Hepatocyte (in vitro differentiated cells): ENCODE results near the gene SP7. TPM values are rescaled to one million over a fixed set of nuclear protein-coding genes. Genes with fewer than 3 reads are reported as not detected.
"Not testable (repeated sequence)": the region's sequence is repeated elsewhere in the genome, so short reads cannot be mapped to it uniquely, and the experiment has no call there.

Source experiments
- DNase-seq: peaks from one replicate; pipeline ENCODE4 v3.0.0-alpha.2; 2016; ENCODE audit warnings: low spot score
- H2AFZ ChIP-seq: fragments of 200-600 bp; sonication (generic); 2 replicates; pipeline ENCODE4 v1.6.0; 2016; ENCODE audit warnings: antibody characterized with exemption, mild to moderate bottlenecking
- H3K27ac ChIP-seq: fragments of 200-600 bp; sonication (generic); 2 replicates; pipeline ENCODE4 v1.5.1; 2016; ENCODE audit warnings: mild to moderate bottlenecking
- H3K27me3 ChIP-seq: fragments of 200-600 bp; sonication (generic); 2 replicates; pipeline ENCODE4 v1.6.1; 2016
- H3K36me3 ChIP-seq: fragments of 200-600 bp; sonication (generic); replicated peaks from 2 replicates; pipeline ENCODE4 v1.5.1; 2016; ENCODE audit warnings: low read depth; ENCODE audit not compliant: insufficient read depth
- H3K4me1 ChIP-seq: fragments of 200-600 bp; sonication (generic); 2 replicates; pipeline ENCODE4 v1.5.1; 2016; ENCODE audit warnings: mild to moderate bottlenecking, moderate library complexity; ENCODE audit not compliant: insufficient read depth
- H3K4me2 ChIP-seq: fragments of 200-600 bp; sonication (generic); 2 replicates; pipeline ENCODE4 v1.6.0; 2016
- H3K4me3 ChIP-seq: fragments of 200-600 bp; sonication (generic); 2 replicates; pipeline ENCODE4 v1.5.1; 2016; ENCODE audit warnings: mild to moderate bottlenecking
- H3K79me2 ChIP-seq: fragments of 200-600 bp; sonication (generic); 2 replicates; pipeline ENCODE4 v1.6.0; 2017; ENCODE audit warnings: mild to moderate bottlenecking
- H3K9me2 ChIP-seq: fragments of 200-600 bp; sonication (generic); replicated peaks from 2 replicates; pipeline ENCODE4 v1.6.0; 2017; ENCODE audit warnings: mild to moderate bottlenecking; ENCODE audit not compliant: insufficient read depth
- H3K9me3 ChIP-seq: fragments of 200-600 bp; sonication (generic); 2 replicates; pipeline ENCODE4 v1.5.1; 2016; ENCODE audit warnings: low read depth, mild to moderate bottlenecking
- H4K20me1 ChIP-seq: fragments of 200-600 bp; sonication (generic); 2 replicates; pipeline ENCODE4 v1.6.0; 2016; ENCODE audit warnings: mild to moderate bottlenecking; ENCODE audit not compliant: insufficient read depth, poor library complexity, severe bottlenecking
- CTCF ChIP-seq: fragments of 200-600 bp; sonication (generic); IDR thresholded peaks from 2 replicates; pipeline ENCODE4 v1.5.1; 2016; ENCODE audit warnings: antibody characterized with exemption, mild to moderate bottlenecking; ENCODE audit not compliant: poor library complexity
- EZH2 ChIP-seq: fragments of 200-600 bp; sonication (generic); IDR thresholded peaks from 2 replicates; pipeline ENCODE4 v1.6.1; 2016; ENCODE audit warnings: antibody characterized with exemption, mild to moderate bottlenecking, borderline replicate concordance
- EZH2phosphoT487 ChIP-seq: fragments of 200-600 bp; sonication (generic); IDR thresholded peaks from one replicate; pipeline ENCODE4 v1.6.1; 2018; ENCODE audit warnings: antibody characterized with exemption, mild to moderate bottlenecking, low read depth, moderate library complexity; ENCODE audit not compliant: unreplicated experiment, severe bottlenecking
- WGBS: methylation state at CpG from one replicate; pipeline ENCODE4 v1.1.6; 2016; ENCODE audit warnings: low lambda C conversion rate; ENCODE audit errors: missing lambda C conversion rate; 5-methylcytosine and 5-hydroxymethylcytosine counted together
- polyA plus RNA-seq: library from polyadenylated mRNA; unstranded; fragments of >200 nt; fragmentation: Nextera tagmentation; extraction: Ambion mirVana; gene quantifications from 2 replicates; pipeline ENCODE4 v1.2.1, GENCODE V29; 2016
- total RNA-seq: library from RNA; depleted of rRNA; stranded (reverse); fragments of >200 nt; gene quantifications from 2 replicates; pipeline ENCODE4 v1.2.3, GENCODE V29; 2014

The SP7 gene
- total and polyA plus RNA-seq, 2 experiments from 2014 or later: 0.20 to 0.60 TPM

GRCh38 chr12:53298164-53298563, 38.0 kb downstream of the SP7 start:
- no peak overlapping the region for H3K4me3 ChIP-seq
- H2AFZ ChIP-seq: no peak overlapping the region
- peaks cover 30% of the 10 kb centered on the region for H3K4me1 ChIP-seq
- H3K9me3 ChIP-seq: no peaks in the 10 kb centered on the region
- no peak overlapping the region for H3K4me2 ChIP-seq
- no peak for DNase-seq
- H3K36me3 ChIP-seq: no peaks in the 10 kb centered on the region
- 79% methylated on average over 5 of the region's 5 CpGs for WGBS
- H4K20me1 ChIP-seq: no peaks in the 10 kb centered on the region
- H3K27me3 ChIP-seq: no peaks in the 10 kb centered on the region
- no peaks in the 10 kb centered on the region for H3K9me2 ChIP-seq
- TF ChIP-seq EZH2: no peak
- no peak for TF ChIP-seq EZH2phosphoT487
- peak overlapping the region; percentile 87 for H3K27ac ChIP-seq
- peaks cover 47% of the 10 kb centered on the region for H3K79me2 ChIP-seq

- peaks cover 30% of the 10 kb centered on the region for H3K4me1 ChIP-seq
- not testable (repeated sequence) for H3K36me3 ChIP-seq, H2AFZ ChIP-seq, H3K4me3 ChIP-seq, H3K27me3 ChIP-seq, H3K9me2 ChIP-seq, DNase-seq, H3K9me3 ChIP-seq, H4K20me1 ChIP-seq, H3K27ac ChIP-seq, H3K4me2 ChIP-seq
- H3K79me2 ChIP-seq: peaks cover 44% of the 10 kb centered on the region
- WGBS: 97% methylated on average over 10 of the region's 10 CpGs
These were observed 39.0 kb downstream of the SP7 start for GRCh38 chr12:53297106-53297505.

- H3K27me3 ChIP-seq: no peaks in the 10 kb centered on the region
- TF ChIP-seq CTCF (no peak), EZH2phosphoT487 (no peak), EZH2 (no peak)
- WGBS: 3% methylated on average over 12 of the region's 12 CpGs
- no peaks in the 10 kb centered on the region for H3K36me3 ChIP-seq
- peak overlapping the region; percentile 47 for H2AFZ ChIP-seq
- peaks cover 32% of the 10 kb centered on the region for H3K79me2 ChIP-seq
- H3K9me2 ChIP-seq: no peaks in the 10 kb centered on the region
- peak overlapping the region; percentile 50 for H3K4me3 ChIP-seq
- peak overlapping the region; percentile 88 for H3K27ac ChIP-seq
- H3K4me1 ChIP-seq: peaks cover 30% of the 10 kb centered on the region
- no peaks in the 10 kb centered on the region for H4K20me1 ChIP-seq
- H3K4me2 ChIP-seq: peak overlapping the region; percentile 79
- H3K9me3 ChIP-seq: no peaks in the 10 kb centered on the region
- no peak for DNase-seq
These were observed 40.3 kb downstream of the SP7 start for GRCh38 chr12:53295891-53296219.

GRCh38 chr12:53295070-53295890, 40.9 kb downstream of the SP7 start, which contains the start of gene PFDN5:
PFDN5 (plus strand) TSS chr12:53295542; CDS start chr12:53295568, 26 bp downstream.
- whole genome bisulfite sequencing: 3% methylated on average over 42 of the region's 42 CpGs
- TF ChIP-seq EZH2phosphoT487 (no peak), CTCF (no peak)

More at GRCh38 chr12:53295070-53295890, 40.9 kb downstream of the SP7 start, which contains the start of gene PFDN5:
- H3K4me1 ChIP-seq: peaks cover 24% of the 10 kb centered on the region
- H3K9me2 ChIP-seq: no peaks in the 10 kb centered on the region
- H3K27ac ChIP-seq: peak within 1 kb of the TSS; percentile 88
- no peaks in the 10 kb centered on the region for H3K9me3 ChIP-seq
- peak within 1 kb of the TSS; percentile 50 for H3K4me3 ChIP-seq
- H2AFZ ChIP-seq: peak within 1 kb of the TSS; percentile 79
- H3K36me3 ChIP-seq: no peaks in the 10 kb centered on the region
- no peaks in the 10 kb centered on the region for H3K27me3 ChIP-seq
- peak; percentile 93 for DNase-seq
- peak within 1 kb of the TSS; percentile 79 for H3K4me2 ChIP-seq
- H3K79me2 ChIP-seq: peaks cover 26% of the 10 kb centered on the region
- no peaks in the 10 kb centered on the region for H4K20me1 ChIP-seq
